WTC11 (cell line): ENCODE data around the gene SLC11A1. TPM values are rescaled to one million over a fixed set of nuclear protein-coding genes. Genes with fewer than 3 reads are reported as not detected.

Experiments
- ATAC-seq: fragments of 200-7000 bp; cut with Tn5 transposase; 2 replicates; pipeline ENCODE4 v1.10.0; 2021; ENCODE audit warnings: mild to moderate bottlenecking, moderate library complexity
- CTCF ChIA-PET: fragments of 300-600 bp; sonication (Branson Sonifier 250); formaldehyde crosslinking; loops from one replicate; lab custom pipeline; 2021; ENCODE audit warnings: antibody characterized with exemption; lab: Charles Lee
- POLR2A ChIA-PET: fragments of 350-600 bp; sonication (Branson Sonifier 250); formaldehyde crosslinking; loops from one replicate; lab custom pipeline; 2021; ENCODE audit warnings: antibody characterized with exemption; lab: Charles Lee
- DNase-seq: peaks from one replicate; pipeline ENCODE4 v3.0.0; 2021; ENCODE audit warnings: low spot score
- H3K27ac Mint-ChIP-seq: 2 replicates; pipeline ENCODE4 v1.8.0; 2021; ENCODE audit warnings: mixed read lengths
- H3K27me3 Mint-ChIP-seq: 2 replicates; pipeline ENCODE4 v1.8.0; 2021; ENCODE audit warnings: low read depth, mild to moderate bottlenecking, moderate library complexity, mixed read lengths
- H3K36me3 Mint-ChIP-seq: 2 replicates; pipeline ENCODE4 v1.8.0; 2021; ENCODE audit warnings: mixed read lengths
- H3K4me1 Mint-ChIP-seq: 2 replicates; pipeline ENCODE4 v1.8.0; 2022; ENCODE audit warnings: mixed read lengths
- H3K4me3 Mint-ChIP-seq: 2 replicates; pipeline ENCODE4 v1.8.0; 2021; ENCODE audit warnings: mild to moderate bottlenecking, moderate library complexity, mixed read lengths
- H3K9me3 Mint-ChIP-seq: 2 replicates; pipeline ENCODE4 v1.8.0; 2021; ENCODE audit warnings: mixed read lengths
- ATF2 ChIP-seq: sonication (generic); formaldehyde crosslinking; IDR thresholded peaks from 2 replicates; pipeline ENCODE4 v1.8.1; 2022; ENCODE audit warnings: low read depth, missing genetic modification reagents, borderline replicate concordance
- CBFB ChIP-seq: sonication (generic); formaldehyde crosslinking; IDR thresholded peaks from 2 replicates; pipeline ENCODE4 v1.8.1; 2022; ENCODE audit warnings: mild to moderate bottlenecking, low read depth, missing genetic modification reagents
- ERG ChIP-seq: fragments of 250-450 bp; sonication (Bioruptor Pico); IDR thresholded peaks from 2 replicates; pipeline ENCODE4 v1.8.0; 2021; ENCODE audit warnings: mild to moderate bottlenecking
- ETV6 ChIP-seq: sonication (generic); formaldehyde crosslinking; IDR thresholded peaks from 2 replicates; pipeline ENCODE4 v1.8.1; 2022; ENCODE audit warnings: mild to moderate bottlenecking, missing genetic modification reagents
- FOXK1 ChIP-seq: sonication (generic); formaldehyde crosslinking; IDR thresholded peaks from 2 replicates; pipeline ENCODE4 v1.8.0; 2022; ENCODE audit warnings: mild to moderate bottlenecking, moderate library complexity, missing genetic modification reagents
- GTF2I ChIP-seq: fragments of 250-450 bp; sonication (Bioruptor Pico); conservative IDR thresholded peaks from 2 replicates; pipeline ENCODE4 v1.4.0; 2021; ENCODE audit warnings: mild to moderate bottlenecking
- HMGA2 ChIP-seq: fragments of 250-450 bp; sonication (Bioruptor Pico); IDR thresholded peaks from 2 replicates; pipeline ENCODE4 v1.4.0; 2021; ENCODE audit warnings: mild to moderate bottlenecking, moderate library complexity
- JUN ChIP-seq: sonication (generic); formaldehyde crosslinking; IDR thresholded peaks from 2 replicates; pipeline ENCODE4 v1.8.0; 2023; ENCODE audit warnings: mild to moderate bottlenecking, missing genetic modification reagents
- MXD4 ChIP-seq: fragments of 250-450 bp; sonication (Bioruptor Pico); IDR thresholded peaks from 2 replicates; pipeline ENCODE4 v1.8.0; 2021; ENCODE audit warnings: mild to moderate bottlenecking, moderate library complexity, borderline replicate concordance
- RORB ChIP-seq: fragments of 250-450 bp; sonication (Bioruptor Pico); IDR thresholded peaks from 2 replicates; pipeline ENCODE4 v1.9.0; 2021; ENCODE audit warnings: mild to moderate bottlenecking
- TEAD1 ChIP-seq: sonication (generic); formaldehyde crosslinking; IDR thresholded peaks from 2 replicates; pipeline ENCODE4 v1.8.0; 2022; ENCODE audit warnings: mild to moderate bottlenecking, missing genetic modification reagents
- USF1 ChIP-seq: sonication (generic); formaldehyde crosslinking; IDR thresholded peaks from 2 replicates; pipeline ENCODE4 v1.8.0; 2022; ENCODE audit warnings: mild to moderate bottlenecking, missing genetic modification reagents
- ZNF232 ChIP-seq: sonication (generic); formaldehyde crosslinking; IDR thresholded peaks from 2 replicates; pipeline ENCODE4 v1.8.0; 2022; ENCODE audit warnings: mild to moderate bottlenecking, missing genetic modification reagents
- ZNF263 ChIP-seq: sonication (generic); formaldehyde crosslinking; IDR thresholded peaks from 2 replicates; pipeline ENCODE4 v1.8.1; 2022; ENCODE audit warnings: low read depth, mild to moderate bottlenecking, moderate library complexity, missing genetic modification reagents
- ZNF281 ChIP-seq: sonication (generic); formaldehyde crosslinking; IDR thresholded peaks from 2 replicates; pipeline ENCODE4 v1.8.0; 2023; ENCODE audit warnings: mild to moderate bottlenecking, missing genetic modification reagents
- ZNF317 ChIP-seq: sonication (generic); formaldehyde crosslinking; IDR thresholded peaks from 2 replicates; pipeline ENCODE4 v1.8.1; 2023; ENCODE audit warnings: low read depth, mild to moderate bottlenecking, moderate library complexity, missing genetic modification reagents, borderline replicate concordance
- ZNF423 ChIP-seq: fragments of 250-450 bp; sonication (Bioruptor Pico); IDR thresholded peaks from 2 replicates; pipeline ENCODE4 v2.1.2; 2022; ENCODE audit warnings: mild to moderate bottlenecking, moderate library complexity
- total RNA-seq: library from RNA; stranded (reverse); gene quantifications from 3 replicates; pipeline ENCODE4 v1.2.3, GENCODE V29; 2021
- TF ChIP-seq, protein P1 (sequence below): sonication (generic); formaldehyde crosslinking; IDR thresholded peaks from 2 replicates; pipeline ENCODE4 v1.8.1; 2023; ENCODE audit warnings: mild to moderate bottlenecking, missing genetic modification reagents, moderate library complexity

Gene SLC11A1
- total RNA-seq, 1 experiment from 2014 or later = 0.31 TPM

DNA sequence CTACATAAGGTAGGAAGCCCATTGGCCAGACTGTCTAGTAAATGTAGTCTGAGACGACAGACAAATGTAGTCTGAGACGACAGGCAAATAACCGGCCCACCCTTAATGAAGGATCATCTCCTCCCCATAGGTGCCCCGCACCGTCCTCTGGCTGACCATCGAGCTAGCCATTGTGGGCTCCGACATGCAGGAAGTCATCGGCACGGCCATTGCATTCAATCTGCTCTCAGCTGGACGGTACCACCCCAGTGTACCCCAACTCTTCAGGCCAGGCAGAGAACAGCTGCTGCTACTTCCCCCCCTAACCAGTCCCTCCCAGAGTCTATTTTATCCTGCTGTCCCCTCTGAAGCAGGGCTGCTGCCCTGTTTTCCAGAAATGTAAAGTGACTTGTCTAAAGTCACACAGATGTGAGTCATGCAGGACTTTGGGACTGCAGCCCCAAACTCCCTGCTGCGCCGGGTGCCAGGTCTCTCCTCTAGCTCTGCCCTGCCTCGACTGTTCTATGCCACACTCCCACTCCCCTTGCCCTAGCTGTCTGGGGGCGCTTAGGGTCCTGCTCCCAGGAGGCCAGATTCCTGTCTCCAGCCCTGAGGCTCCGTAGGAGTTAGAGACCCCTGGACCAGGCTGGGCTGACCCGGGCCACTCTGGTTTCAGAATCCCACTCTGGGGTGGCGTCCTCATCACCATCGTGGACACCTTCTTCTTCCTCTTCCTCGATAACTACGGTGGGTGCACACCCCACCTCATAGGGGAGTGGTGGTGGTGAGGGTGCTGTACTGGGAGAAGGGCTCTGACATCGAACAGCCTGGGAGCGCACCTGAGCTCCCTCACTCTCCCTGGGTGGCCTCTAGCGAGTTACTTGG lies 4.7 kb downstream of the SLC11A1 start:
- DNase-seq (no peak), ATAC-seq (peak; percentile 11)
- no peak overlapping the region for H3K27ac Mint-ChIP-seq
- TF ChIP-seq ZNF281 = no peak
- peak overlapping the region; percentile 77 for H3K4me3 Mint-ChIP-seq
- H3K36me3 Mint-ChIP-seq = no peaks in the 10 kb centered on the region
- H3K27me3 Mint-ChIP-seq = peaks cover 29% of the 10 kb centered on the region
- ChIA-PET CTCF (interaction anchor here (0.7 to 2.7 kb wide), 5 partner anchors 9 to 94 kb away, joined by 3 to 13 read pairs (median 4); partner anchors contain the start of genes CATIP and TMBIM1), POLR2A (interaction anchor here (1.0 to 1.2 kb wide), 2 partner anchors 19 to 79 kb away, joined by 3 read pairs; no protein-coding TSS in a partner anchor)
- H3K4me1 Mint-ChIP-seq = peaks cover 10% of the 10 kb centered on the region
- H3K9me3 Mint-ChIP-seq = no peaks in the 10 kb centered on the region

DNA sequence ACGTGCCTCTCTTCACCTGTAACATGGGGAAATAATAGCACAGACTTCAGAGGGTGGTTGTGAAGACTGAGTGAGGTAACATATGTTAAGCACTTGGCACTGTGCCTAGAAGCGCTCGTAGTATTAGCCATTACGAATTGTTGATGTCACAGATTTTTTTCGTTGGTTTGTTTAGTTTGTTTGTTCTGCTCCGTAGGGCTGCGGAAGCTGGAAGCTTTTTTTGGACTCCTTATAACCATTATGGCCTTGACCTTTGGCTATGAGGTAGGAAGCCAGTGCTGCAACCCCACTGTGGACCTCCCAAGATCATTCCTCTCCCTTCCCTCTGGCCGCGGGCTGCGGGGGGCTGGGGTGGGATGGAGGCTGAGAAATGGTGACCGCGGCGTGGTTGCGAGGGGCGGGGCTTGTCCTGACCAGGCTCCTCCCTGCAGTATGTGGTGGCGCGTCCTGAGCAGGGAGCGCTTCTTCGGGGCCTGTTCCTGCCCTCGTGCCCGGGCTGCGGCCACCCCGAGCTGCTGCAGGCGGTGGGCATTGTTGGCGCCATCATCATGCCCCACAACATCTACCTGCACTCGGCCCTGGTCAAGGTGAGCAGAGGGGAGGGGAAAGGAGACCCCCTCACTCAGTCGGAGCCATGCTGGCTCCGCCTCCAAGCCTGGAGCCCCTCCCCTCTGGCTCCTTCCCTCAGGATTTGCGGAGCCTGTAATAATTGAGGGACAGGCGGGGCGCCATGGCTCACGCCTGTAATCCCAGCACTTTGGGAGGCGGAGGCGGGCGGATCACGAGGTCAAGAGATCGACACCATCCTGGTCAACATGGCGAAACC lies 5.5 kb downstream of the SLC11A1 start:
- CTCF ChIA-PET = interaction anchor here (0.9 to 2.7 kb wide), 5 partner anchors 8 to 95 kb away, joined by 3 to 13 read pairs (median 4); partner anchors contain the start of genes CATIP and TMBIM1
- H3K36me3 Mint-ChIP-seq = no peaks in the 10 kb centered on the region
- peaks cover 29% of the 10 kb centered on the region for H3K27me3 Mint-ChIP-seq
- H3K9me3 Mint-ChIP-seq = no peaks in the 10 kb centered on the region
- H3K4me3 Mint-ChIP-seq = peak overlapping the region; percentile 77
- peak; percentile 93 for ATAC-seq
- peaks cover 10% of the 10 kb centered on the region for H3K4me1 Mint-ChIP-seq
- peak overlapping the region; percentile 72 for H3K27ac Mint-ChIP-seq
- POLR2A ChIA-PET = interaction anchor here (1.0 to 1.2 kb wide), 2 partner anchors 20 to 80 kb away, joined by 3 read pairs; no protein-coding TSS in a partner anchor
- DNase-seq = peak; percentile 83
- TF ChIP-seq USF1 (CRISPR knock-in tag) (peak; percentile 65; the same call in 1 of the 2 replicates), FOXK1 (0 out of 2 replicates have a peak, but pooled peaks have one; percentile 44), ZNF263 (CRISPR knock-in tag) (no peak), TEAD1 (0 out of 2 replicates have a peak, but pooled peaks have one; percentile 36), RORB (no peak), GTF2I (CRISPR knock-in tag) (no peak), ATF2 (CRISPR knock-in tag) (no peak), ZNF317 (CRISPR knock-in tag) (no peak), ZNF281 (no peak), ZNF232 (CRISPR knock-in tag) (0 out of 2 replicates have a peak, but pooled peaks have one; percentile 57), ETV6 (CRISPR knock-in tag) (no peak), MXD4 (no peak), JUN (CRISPR knock-in tag) (no peak), CBFB (CRISPR knock-in tag) (no peak), ZNF423 (no peak), ERG (CRISPR knock-in tag) (no peak), HMGA2 (CRISPR knock-in tag) (no peak)
- TF ChIP-seq, protein P1, sequence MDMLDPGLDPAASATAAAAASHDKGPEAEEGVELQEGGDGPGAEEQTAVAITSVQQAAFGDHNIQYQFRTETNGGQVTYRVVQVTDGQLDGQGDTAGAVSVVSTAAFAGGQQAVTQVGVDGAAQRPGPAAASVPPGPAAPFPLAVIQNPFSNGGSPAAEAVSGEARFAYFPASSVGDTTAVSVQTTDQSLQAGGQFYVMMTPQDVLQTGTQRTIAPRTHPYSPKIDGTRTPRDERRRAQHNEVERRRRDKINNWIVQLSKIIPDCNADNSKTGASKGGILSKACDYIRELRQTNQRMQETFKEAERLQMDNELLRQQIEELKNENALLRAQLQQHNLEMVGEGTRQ (CRISPR knock-in tag) = peak; percentile 57
